Sciatic nerve (tissue), 2 donors: ENCODE results near the gene RBSN. TPM values are rescaled to one million over a fixed set of nuclear protein-coding genes. Genes with fewer than 3 reads are reported as not detected.

Source experiments
- ATAC-seq: fragments of 200-7000 bp; cut with Tn5 transposase; one replicate; pipeline ENCODE4 v1.9.1; 2020; ENCODE audit warnings: mild to moderate bottlenecking, moderate library complexity
- DNase-seq: peaks from one replicate; pipeline ENCODE4 v3.0.0-alpha.2; 2020; ENCODE audit warnings: low spot score
- intact Hi-C: fragments of 100-400 bp; cut with DNase I; formaldehyde crosslinking; loops from one replicate; pipeline ENCODE4 v1.14.2; 2022
- total RNA-seq: library from RNA; stranded (reverse); fragmentation: NEBNext Ultra II Directional; extraction: Animal tissue kit (Norgen Biotek cat#: 25700); gene quantifications from one replicate; pipeline ENCODE4 v1.2.1, GENCODE V29; 2021
- donor health status: DM: no; HTN: no; CAD: no.
- donor health status: DM: no; HTN: no; CAD: no.

The RBSN gene
- total RNA-seq, 1 donor from 2014 or later: 38.9 TPM

- ATAC-seq (no peak), DNase-seq (no peak)
- intact Hi-C loops: no loop called here
Measured at GRCh38 chr3:15107075-15107947, 8.4 kb upstream of the RBSN start.

- ATAC-seq (no peak), DNase-seq (no peak)
- intact Hi-C loops: no loop called here
Measured at GRCh38 chr3:15102836-15103235, 3.9 kb upstream of the RBSN start.

- intact Hi-C loops: no loop called here
- peak; percentile 68 for DNase-seq
- peak; percentile 29 for ATAC-seq
Measured at GRCh38 chr3:15102256-15102655, 3.3 kb upstream of the RBSN start.

DNA sequence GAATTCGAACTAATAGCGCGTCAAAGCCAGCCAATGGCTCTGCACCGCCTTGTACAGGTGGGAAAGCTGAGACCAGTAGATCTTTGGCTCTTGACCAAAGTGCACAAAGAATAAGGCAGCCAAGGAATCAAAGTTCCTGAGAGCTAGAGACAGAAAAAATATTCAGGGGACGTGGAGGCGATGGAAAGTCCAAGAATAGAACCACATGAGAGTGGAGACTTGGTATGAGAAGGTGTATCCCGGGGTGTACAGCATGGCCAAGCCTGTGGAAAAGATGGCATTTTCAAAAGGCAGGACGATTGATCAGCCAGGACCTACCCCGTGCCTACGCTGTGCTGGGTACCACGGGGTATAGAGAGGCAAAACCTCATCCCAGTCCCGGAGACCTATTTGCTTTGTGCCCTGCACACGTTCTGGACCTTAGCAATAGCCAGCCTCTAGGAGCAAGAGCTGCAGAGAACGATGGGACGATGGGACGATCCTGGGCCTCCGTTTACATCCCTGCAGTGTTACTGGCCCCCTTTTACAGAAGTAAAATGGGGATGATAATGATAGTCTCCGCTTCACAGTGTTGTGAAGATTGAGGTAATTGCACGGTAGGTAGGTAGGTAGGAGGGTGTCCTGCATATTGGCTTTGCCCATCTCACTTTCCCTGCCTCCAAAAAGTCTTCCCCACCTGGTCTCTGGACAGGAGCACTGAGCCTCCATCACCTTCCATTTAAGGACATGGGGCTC lies 583 bp upstream of the RBSN start:
- no peak for DNase-seq
- peak; percentile 64 for ATAC-seq
- intact Hi-C loops: no loop called here

- DNase-seq (no peak), ATAC-seq (no peak)
- intact Hi-C loops: no loop called here
Measured at GRCh38 chr3:15097891-15098290, 1.1 kb downstream of the RBSN start.

GRCh38 chr3:15096046-15096445 lies 2.9 kb downstream of the RBSN start:
- DNase-seq (no peak), ATAC-seq (no peak)
- intact Hi-C loops: no loop called here

GRCh38 chr3:15094187-15094875 lies 4.6 kb downstream of the RBSN start:
- no peak for DNase-seq
- intact Hi-C loops: no loop called here
- ATAC-seq: peak; percentile 60

DNA sequence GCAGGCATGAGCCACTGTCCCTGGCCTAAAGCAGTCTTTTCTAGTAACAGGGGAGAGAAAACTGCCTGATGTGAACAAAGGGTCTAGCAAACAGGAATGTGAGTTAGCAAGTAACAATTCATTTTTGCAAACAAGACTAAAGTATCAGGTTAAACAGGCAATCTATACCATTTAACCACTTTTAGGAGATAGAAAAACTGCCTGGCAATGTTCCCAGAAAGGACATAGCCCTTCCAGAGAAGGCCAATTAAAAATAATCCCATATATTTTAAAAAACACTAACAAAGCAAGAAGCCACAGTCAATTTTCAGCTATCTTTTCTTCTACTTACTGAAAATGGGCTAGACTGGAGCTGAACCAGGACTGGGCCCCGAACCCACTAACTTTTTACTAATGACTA lies 6.3 kb downstream of the RBSN start:
- intact Hi-C loops: no loop called here
- DNase-seq: no peak
- ATAC-seq: no peak

- no peak for ATAC-seq
- no peak for DNase-seq
- intact Hi-C loops: no loop called here
Measured at GRCh38 chr3:15091575-15091974, 7.4 kb downstream of the RBSN start.

- no peak for DNase-seq
- no peak for ATAC-seq
- intact Hi-C loops: no loop called here
Measured at GRCh38 chr3:15089201-15089600, 9.7 kb downstream of the RBSN start.

- intact Hi-C loops: no loop called here
- no peak for ATAC-seq
Measured at GRCh38 chr3:15086699-15087098, 12.2 kb downstream of the RBSN start.

DNA sequence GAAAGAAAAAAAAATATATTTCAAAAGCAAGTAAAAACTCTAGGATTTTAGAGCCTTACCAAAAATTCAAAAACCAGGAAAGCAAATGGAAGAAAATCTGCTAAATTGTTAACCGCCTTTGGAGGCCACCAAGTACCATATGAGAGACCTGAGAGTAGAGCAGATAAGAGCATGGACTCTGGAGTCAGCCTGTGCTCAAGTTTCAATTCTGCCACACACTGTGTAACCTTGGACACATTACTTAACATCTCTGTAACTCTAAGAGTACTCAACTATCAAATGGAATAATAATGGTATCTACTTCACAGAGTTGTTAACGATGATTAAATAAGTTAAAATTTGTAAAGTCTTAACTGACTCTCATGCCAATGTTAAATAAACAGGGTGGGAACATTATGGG lies 12.7 kb downstream of the RBSN start:
- DNase-seq (no peak), ATAC-seq (no peak)
- intact Hi-C loops: no loop called here

More at GRCh38 chr3:15086699-15087098, 12.2 kb downstream of the RBSN start:
- no peak for DNase-seq

DNA sequence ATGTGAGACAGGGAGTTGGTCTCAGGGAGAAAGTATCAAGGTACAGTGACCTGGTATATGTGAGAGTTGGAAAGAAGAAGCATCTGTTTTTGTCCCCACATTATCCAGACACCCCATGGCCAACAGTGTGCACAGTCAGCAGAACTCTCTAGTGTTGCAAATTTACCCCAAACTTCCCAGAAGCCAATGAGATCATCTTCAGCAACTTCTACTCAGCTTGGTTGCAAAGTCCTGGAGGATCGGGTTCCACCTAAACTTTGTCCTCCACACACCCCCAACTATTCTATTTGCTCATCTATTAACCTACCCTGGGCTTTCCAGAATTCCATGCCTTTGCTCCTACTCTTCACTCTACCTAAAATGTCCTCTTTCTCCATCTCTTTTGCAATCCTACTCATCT lies 15.7 kb downstream of the RBSN start:
- ATAC-seq: no peak
- no peak for DNase-seq
- intact Hi-C loops: no loop called here

DNA sequence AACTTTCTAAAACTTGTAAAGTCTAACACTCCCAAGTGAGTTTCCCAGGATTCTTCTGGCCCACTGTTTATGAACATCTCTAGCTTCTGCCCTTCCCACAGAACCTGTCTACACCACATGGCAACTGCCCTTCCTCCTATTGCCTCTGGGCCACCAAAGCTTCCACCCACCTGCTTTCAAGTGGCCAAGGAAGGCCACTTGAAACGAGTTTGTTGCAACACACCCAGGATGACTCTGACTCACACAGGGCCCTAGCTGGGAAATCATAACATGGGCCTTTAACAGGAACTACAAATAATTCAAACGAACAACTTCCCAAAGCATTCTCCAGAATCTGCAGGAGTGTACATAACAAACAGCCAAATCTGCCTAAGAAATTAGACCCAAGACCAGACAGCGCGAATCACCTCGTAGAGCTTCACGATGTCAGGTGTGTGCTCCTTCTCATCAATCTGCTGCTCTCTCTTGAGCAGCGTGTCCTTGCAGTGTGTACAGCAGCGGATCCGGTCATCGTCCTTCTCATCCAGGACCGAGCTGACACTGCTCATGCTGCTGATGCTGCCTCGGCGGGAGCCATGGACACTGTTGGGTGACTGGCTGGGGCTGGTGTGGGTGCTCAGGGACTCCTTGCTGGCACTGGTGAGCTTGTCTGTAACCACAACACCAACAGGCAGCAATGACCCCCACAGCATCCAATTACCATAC lies 16.8 kb downstream of the RBSN start:
- ATAC-seq: no peak
- DNase-seq: no peak
- intact Hi-C loops: no loop called here

DNA sequence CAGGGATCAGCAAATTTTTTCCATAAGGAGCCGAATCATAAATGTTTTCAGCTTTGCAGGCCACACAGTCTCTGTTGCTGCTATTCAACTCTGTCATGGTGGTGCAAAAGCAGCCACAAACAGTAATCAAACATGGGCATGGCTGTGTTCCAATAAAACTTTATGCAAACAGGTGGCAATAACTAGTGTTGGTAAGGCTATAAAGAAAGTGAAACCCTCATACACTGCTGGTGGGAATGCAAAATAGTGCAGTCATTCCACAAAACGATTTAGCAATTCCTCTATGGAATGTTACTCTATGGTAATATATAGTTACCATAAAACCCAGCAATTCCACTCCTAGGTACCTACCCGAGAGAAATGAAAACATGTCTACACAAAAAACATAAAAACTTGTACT lies 19.9 kb downstream of the RBSN start:
- DNase-seq (no peak), ATAC-seq (no peak)
- intact Hi-C loops: no loop called here

- no peak for ATAC-seq
- no peak for DNase-seq
Measured at GRCh38 chr3:15074500-15074899, 24.4 kb downstream of the RBSN start.

DNA sequence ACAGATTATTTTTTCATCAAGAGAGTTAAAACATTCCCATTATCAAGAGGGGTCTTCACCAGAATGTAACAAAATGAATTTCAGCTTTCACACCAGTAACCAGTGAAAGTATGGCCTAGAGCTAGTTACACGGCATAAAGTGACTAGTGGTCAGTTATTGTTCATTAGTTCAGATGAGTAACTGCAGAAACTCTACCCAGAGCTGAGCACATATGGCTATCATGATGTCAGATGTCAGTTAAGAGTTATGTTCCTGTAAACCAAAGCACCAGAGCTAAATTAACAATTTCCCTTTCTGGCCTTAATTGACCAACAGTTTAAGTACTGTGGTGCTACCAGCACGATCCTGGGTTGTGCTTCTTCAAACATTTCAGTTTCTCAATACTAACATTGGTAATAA lies 27.2 kb downstream of the RBSN start:
- DNase-seq (no peak), ATAC-seq (no peak)
- intact Hi-C loops: no loop called here

More at GRCh38 chr3:15074500-15074899, 24.4 kb downstream of the RBSN start:
- intact Hi-C loops: no loop called here

GRCh38 chr3:15069441-15069840 lies 29.5 kb downstream of the RBSN start:
- no peak for ATAC-seq
- DNase-seq: no peak
- intact Hi-C loops: no loop called here

GRCh38 chr3:15066467-15066866 lies 32.5 kb downstream of the RBSN start:
- no peak for ATAC-seq
- no peak for DNase-seq
- intact Hi-C loops: no loop called here
